GM12891 (cell line): ENCODE data around the gene FLNC.

Experiments
- POLR2A ChIP-seq: IDR thresholded peaks from 2 replicates; pipeline ENCODE4 v1.6.1; 2011; ENCODE audit warnings: low read depth, low read length, control low read depth
- POLR2AphosphoS5 ChIP-seq: IDR thresholded peaks from 2 replicates; pipeline ENCODE4 v1.6.1; 2011; ENCODE audit warnings: low read depth, low read length, control low read depth
- TAF1 ChIP-seq: IDR thresholded peaks from 2 replicates; pipeline ENCODE4 v1.6.1; 2011; ENCODE audit warnings: low read depth, low read length, control low read depth

DNA sequence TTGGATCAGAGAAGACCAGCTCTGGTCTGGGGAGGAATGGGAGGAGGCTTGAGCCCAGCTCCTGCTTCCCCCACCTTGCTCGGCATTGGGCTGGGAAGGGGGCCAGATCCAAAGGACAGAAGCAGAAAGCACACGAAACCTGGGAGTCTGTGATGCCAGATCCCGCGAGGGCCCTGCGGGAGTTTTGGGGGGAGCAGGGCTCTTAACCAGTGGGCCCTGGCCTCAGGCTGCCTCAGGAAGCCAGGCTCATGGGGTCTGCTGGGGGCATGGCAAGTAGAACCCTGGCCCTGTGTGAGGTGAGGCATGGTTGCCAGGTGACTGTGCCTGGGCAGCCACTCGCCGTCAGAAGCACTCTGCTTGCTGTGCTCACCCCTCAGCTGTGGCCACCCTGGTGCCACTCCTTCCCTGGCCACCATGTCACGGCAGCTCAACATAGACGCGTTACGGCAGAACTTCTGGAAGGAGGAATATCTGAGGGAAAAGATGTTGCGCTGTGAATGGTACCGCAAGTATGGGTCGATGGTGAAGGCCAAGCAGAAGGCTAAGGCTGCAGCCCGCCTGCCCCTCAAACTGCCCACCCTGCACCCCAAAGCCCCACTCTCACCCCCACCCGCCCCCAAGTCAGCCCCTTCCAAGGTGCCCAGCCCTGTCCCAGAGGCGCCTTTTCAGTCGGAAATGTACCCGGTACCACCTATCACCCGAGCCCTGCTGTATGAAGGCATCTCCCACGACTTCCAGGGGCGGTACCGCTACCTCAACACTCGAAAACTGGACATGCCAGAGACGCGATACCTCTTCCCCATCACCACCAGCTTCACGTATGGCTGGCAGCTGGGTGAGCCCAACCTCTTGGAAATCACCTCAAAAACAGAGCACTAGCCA lies 36.0 kb downstream of the FLNC start:
- TF ChIP-seq POLR2A: no peak
- TF ChIP-seq TAF1: no peak
- no peak for TF ChIP-seq POLR2AphosphoS5
